GM21423 (cell line): ENCODE measurements around the gene PLLP.

Source experiments
- ATAC-seq: cut with Tn5 transposase; IDR thresholded peaks from one replicate; pipeline ENCODE4 v1.9.1; 2021; ENCODE audit warnings: mild to moderate bottlenecking, moderate library complexity; ENCODE audit not compliant: unreplicated experiment

Gene PLLP

DNA sequence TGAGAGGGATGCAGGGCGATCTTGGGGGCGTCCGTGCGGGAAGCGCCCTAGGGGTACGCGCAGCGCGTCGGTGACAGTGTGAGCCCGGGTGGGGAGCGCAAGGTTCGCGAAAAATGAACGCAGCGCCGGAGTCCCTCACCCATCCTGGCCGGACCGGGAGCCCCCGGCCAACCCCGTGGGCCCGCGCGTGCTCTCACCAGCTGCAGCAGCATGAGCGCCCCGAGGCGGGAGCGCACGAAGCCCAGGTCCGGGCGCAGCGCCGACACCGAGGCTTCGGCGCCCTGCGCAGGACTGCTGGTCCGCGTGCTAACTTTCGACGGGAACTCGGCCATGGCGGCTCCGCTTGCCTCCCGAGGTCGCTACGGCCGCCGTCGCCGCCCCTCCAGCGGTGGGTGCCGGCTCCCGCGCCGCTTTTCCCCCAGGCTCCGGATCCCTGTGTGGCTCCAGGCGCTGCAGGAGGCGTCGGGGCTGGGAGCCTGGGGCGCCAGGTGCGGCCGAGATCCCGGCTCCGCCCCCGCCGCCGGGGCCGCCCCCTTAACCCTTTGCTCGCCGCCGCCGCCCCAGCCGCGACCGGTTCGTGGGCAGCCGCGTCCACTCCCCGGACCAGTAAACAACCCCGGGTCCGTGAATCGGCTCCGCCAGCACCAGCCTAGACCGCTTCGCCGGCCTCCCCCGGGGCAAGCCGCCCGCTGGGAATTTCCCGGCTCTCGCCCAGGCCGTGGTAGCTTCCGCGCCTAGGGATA, at the start of gene PLLP:
TSS of gene PLLP (minus strand) at position 464 of the 743 bp plus-strand sequence. CDS start at position 332, 132 bp downstream.
- no peak for ATAC-seq

- ATAC-seq, result no peak
Observed at GRCh38 chr16:57333402-57333801, 48.9 kb upstream of the PLLP start.

DNA sequence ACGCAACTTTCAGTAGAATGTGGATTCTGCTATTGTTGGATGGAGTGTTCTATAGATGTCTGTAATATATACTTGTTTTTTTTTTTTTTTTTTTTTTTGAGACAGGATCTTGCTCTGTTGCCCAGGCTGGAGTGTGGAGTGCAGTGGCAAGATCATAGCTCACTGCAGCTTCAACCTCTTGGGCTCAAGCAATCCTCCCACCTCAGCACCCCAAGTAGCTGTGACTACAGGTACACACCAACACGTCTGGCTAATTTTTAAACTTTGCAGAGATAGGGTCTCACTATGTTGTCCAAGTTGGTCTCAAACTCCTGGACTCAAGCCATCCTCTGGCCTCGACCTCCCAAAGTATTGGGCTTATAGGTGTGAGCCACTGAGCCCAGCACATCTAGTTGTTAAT, 46.9 kb upstream of the PLLP start:
- ATAC-seq, result no peak

GRCh38 chr16:57329718-57330327, 45.4 kb upstream of the PLLP start:
- ATAC-seq, result no peak

- ATAC-seq, result no peak
Observed at GRCh38 chr16:57325458-57325857, 41.0 kb upstream of the PLLP start.

DNA sequence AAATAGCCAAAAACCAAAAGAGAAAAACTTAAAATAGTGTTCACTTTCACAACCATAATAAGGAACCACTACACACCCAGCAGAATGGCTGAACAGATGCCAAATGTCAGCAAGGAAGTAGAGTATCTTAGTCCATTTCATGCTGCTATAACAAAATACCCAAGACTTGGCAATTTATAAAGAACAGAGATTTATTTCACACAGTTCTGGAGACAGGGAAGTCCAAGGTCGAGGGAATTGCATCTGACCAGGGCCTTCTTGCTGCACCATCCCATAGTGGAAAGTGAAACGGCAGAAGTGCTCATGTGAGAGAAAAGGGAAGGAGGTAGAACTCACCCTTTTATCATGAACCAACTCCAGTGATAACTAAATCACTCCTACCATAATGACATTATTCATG, 40.3 kb upstream of the PLLP start:
- ATAC-seq, result no peak

DNA sequence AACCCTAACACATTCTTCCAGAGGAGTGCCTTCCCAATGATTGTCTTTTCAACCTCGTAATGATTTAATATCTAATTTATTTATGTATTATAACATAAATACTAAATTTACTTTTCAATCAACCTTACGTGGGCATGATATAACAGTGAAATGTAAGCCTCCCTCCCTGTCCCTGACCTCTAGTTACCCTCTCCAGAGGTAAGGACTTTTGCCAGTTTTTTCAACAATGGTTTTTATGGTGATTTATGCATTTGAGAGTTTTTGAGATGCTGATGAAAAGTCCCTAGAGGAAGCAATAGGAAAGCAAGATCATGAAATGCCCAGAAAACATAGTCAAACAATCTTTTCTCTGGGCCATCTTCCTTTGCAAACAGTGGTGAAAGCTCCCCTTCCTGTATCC, 35.2 kb upstream of the PLLP start:
- ATAC-seq, result no peak

DNA sequence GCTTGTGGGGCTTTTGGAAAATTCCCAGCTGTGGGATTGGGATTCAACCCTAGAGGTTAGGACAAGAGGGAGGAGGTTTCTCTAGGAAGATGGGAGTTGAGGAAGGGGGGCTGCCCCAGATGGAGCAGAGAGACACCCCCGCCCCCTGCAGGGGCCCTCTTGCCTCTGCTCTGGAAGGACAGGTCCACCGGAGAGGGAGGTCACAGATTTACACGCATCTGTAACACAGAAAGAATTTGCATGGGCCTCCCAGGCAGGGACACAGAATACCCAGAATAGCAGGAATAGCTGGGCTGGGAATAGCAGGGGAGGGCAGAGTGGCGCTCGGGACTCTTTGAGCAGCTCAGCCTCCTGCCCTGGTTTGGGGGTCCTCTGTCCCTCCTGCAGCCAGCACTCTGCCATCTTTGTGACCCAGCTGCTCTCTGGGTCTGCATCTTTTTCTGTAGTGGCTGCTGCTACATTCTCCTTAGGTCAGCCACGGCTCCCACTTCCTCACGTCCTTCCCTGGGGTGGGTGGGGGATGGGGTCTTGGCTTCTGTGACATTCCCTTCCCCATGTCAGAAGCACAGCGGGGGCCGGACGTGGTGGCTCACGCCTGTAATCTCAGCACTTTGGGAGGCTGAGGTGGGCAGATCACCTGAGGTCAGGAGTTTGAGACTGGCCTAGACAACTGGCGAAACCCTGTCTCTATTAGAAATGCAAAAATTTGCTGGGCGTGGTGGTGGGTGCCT, 33.9 kb upstream of the PLLP start:
- no peak for ATAC-seq

DNA sequence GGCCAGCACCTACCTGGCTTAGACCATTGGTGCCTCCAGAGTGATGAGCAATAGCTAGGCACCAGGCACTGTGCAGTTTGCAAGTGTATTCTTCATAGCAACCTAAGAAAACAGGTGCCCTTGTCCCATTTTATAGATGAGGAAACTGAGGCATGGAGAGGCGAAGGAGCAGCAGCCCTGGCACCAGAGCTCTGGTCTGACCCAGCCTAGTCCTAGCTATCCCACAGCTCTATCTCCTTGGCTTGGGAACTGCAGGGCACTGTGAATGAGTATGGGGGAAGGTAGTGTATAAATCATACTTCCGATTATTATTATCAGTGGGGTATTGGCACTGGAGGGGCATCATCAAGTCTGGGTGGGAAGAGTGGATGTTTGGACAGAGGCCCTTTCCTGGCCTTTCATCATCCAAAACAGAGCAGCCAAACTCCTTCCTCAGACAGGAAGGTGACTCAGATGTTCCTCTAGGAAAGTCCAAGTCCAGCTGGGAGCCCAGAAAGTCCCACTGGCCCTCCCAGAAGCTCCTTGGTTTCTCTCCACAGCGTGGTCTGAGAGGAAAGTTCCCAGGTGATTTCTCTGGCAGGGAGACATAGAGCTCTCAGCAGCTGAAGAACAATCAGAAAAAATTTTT, 32.0 kb upstream of the PLLP start:
- no peak for ATAC-seq

DNA sequence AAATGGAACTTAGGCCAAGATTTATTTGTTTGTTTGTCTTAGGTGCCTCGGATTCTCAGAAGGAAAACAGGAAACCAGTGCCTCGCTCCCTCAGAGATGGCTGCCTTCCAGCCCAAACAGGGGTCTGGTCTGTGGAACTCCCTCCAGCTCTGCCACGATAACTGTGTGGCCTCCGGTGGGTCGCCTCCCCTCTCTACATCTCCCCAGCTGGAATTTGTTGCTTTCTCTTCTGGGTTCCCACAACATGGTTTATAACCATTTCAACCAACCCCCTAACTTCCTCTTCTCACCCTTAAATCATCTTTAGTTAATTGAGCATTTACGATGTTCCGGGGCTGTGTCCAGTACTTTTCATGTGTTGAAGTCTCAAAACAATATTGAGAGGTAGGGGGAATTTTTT, 30.9 kb upstream of the PLLP start:
- no peak for ATAC-seq

GRCh38 chr16:57314161-57314785, 29.8 kb upstream of the PLLP start:
- no peak for ATAC-seq

DNA sequence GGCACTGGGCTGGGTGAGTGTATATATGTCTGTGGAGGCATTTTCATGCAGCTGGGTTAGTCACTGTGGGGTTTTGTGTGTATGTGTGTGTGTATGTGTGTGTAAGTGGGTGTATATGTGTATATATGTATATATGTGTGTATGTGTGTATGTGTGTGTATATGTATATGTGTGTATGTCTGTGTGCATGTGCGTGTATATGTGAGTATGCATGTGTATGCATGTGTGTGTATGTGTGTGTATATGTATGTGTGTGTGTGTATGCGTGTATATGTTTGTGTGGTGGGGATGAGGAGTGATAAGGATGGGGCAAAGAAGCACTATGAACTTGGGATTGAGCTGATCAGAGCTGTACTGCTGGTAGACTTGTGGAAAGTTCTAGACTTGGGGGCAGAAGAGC, 29.0 kb upstream of the PLLP start:
- ATAC-seq, result no peak

GRCh38 chr16:57310801-57311200, 26.3 kb upstream of the PLLP start:
- no peak for ATAC-seq

- ATAC-seq, result no peak
Observed at GRCh38 chr16:57308041-57308440, 23.6 kb upstream of the PLLP start.

- no peak for ATAC-seq
Observed at GRCh38 chr16:57307365-57307764, 22.9 kb upstream of the PLLP start.

- ATAC-seq, result no peak
Observed at GRCh38 chr16:57306676-57307341, 22.3 kb upstream of the PLLP start.

DNA sequence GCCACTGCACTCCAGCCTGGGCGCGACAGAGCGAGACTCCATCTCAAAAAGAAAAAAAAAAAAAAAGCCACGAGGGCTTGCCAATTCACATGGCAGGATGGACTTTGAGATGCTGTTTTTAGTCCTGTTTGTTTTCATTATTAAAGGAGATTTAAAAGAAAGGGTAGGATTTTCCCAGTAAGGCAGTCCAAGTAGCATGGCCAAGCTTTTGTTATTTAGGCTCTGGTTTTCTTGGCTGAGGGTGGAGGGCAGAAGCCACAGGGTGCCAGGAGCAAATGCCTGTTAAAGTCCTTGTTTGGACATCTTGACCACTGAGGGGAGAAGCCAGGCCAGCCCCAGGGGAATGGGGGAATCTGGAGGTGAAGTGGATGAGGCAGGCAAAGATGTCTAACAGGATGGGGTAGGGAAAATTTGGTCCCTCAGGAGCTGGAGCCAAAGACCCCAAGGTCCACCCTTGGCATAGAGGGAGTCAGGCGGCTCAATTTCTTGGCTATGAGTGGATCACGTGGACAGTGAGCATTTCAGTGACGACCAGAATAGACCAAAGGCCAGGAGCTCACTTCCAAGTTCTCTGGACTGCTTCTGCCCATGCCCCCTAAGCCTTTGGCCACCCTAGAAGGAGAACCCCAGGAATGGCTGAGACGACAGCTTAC, 20.8 kb upstream of the PLLP start:
- no peak for ATAC-seq

- ATAC-seq, result no peak
Observed at GRCh38 chr16:57304169-57305061, 19.9 kb upstream of the PLLP start.

GRCh38 chr16:57303910-57304168, 19.4 kb upstream of the PLLP start:
- ATAC-seq, result no peak
